Stimulated activated CD8-positive, alpha-beta memory T cell treated with anti-CD3 and anti-CD28 coated beads, Interleukin-7, amount 100 ng/mL, for 48 hours (primary cell): Measurements from ENCODE around the gene NPFFR1.
"Not testable (repeated sequence)": the region's sequence is repeated elsewhere in the genome, so short reads cannot be mapped to it uniquely, and the experiment has no call there.

Source experiments
- DNase-seq, 2 donors: peaks; one replicate each; pipeline ENCODE4 v3.0.0-alpha.2; 2020; ENCODE audit warnings: low read depth in 1 of 2; ENCODE audit errors: extremely low read depth in 1 of 2

The NPFFR1 gene

DNA sequence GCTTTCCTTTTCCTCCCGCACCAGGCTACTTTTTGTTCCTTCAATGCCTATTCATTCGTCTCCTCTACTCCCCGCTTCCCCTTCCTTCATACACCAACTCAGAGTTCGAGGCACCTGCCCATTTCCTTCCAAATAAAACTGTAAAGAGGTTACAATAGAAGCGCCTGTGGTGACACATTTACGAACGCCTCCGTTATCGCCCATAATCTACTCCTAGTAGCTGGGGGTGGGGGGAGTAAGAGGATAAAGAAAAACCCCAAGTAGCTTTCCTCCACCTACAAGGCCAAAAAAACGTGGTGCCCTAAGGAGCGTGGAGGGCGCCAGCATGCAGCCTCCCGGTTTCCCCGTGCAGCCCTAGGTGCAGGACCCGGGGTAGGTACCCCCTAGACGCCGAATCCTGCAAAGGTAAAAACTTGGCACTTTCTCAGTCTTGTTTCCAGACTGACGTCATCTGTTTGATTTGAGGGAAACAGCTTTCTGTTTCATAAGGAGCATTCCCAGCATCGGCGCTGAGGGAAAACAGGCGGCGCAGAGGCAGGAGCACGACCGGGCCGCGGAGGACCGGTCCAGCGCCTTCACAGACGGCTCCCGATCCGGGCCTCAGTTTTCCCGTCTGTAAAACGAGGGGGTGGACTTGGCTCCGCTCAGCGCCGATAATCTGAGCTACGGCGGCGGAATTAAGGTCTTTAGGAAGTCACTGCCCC, 51.5 kb downstream of the NPFFR1 start:
- DNase-seq = peak in 1 of 2 donors; percentile 42

DNA sequence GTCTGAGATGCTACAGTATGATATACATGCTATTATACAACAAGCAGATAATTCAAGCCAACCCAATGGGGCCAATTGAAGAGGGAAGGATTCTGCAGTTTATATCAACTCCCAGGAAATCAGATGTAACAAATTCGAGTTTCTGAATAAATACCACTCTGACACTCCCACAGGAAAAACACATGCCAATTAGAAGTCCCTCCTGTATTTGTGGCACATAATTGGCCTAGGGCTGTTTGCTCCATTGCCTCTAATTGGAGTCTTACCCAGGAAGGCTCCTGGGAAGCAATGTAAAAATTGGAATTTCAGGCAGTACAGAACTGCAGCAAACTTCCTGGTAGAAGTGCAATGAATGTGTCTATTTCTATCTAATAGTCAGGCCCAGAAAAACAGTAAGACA, 55.3 kb downstream of the NPFFR1 start:
- no peak for DNase-seq

DNA sequence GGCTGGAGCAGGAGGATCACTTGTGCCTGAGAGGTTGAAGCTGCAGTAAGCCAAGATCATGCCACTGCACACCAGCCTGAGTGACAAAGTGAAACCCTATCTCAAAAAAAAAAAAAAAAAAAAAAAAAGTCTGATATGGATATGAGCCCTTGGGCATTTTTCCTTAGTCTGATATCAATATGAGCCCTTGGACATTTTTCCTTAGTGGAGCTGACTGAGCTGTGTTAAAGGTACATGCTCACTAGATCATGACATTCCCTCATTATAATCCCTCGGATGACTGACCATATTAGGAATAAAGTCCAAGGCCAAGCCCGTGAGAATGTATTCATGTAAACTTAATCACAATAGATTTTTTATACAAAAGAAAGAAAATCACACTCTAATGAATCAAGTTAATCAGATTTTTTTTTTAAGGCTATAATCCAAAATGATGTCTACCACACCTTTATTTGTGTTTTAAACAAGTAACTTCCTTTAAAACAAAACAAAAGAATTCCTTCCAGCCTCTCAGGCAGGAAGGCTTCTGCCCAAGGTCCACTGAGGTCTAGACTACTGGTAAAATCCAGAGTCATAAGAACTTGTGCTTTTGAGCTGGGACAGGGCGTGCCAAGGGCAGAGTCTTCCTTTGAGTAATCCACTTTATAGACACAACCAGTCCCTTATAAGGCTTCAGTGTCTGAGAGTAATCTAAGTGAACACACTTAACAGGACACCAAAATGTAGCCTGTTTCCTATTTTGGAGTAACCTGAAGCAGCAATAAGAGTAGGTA, 56.1 kb downstream of the NPFFR1 start:
- DNase-seq = no peak

DNA sequence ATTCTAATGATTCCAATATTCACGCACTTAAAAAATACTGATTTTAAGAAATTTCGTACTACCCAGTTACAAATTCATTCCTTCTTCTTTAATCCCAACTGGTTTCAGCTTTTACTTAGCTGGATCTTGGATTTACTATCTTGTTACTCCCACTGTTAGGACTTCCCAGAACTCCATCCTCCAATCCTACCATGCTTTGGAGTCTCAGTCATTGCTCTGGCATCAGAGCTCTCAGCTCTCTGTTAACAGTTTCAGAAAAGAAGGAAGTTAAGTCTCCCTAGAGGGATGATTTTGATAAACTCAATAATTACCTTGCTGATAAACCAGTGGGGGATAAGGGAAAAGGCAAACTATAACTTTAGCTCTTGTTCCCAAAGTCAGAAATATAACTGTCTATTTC, 60.1 kb downstream of the NPFFR1 start:
- DNase-seq = no peak

DNA sequence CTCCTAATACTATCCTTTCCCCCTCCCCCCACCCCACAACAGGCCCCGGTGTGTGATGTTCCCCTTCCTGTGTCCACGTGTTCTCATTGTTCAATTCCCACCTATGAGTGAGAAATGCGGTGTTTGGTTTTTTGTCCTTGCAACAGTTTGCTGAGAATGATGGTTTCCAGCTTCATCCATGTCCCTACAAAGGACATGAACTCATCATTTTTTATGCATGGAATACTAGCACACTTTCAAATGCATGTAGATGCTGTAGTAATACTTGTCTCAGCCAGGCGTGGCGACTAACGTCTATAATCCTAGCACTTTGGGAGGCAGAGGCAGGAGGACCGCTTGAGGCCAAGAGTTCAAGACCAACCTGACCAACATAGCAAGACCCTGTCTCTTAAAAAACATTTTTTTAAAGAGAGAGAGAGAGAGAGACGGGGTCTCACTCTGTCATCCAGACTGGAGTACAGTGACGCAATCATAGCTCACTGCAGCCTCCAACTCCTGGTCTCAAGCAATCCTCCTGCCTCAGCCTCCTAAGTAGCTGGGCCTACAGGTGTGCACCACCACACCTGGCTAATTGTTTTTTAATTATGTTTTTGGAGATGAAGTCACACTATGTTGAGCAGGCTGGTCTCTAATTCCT, 60.9 kb downstream of the NPFFR1 start:
- DNase-seq = not testable (repeated sequence)

DNA sequence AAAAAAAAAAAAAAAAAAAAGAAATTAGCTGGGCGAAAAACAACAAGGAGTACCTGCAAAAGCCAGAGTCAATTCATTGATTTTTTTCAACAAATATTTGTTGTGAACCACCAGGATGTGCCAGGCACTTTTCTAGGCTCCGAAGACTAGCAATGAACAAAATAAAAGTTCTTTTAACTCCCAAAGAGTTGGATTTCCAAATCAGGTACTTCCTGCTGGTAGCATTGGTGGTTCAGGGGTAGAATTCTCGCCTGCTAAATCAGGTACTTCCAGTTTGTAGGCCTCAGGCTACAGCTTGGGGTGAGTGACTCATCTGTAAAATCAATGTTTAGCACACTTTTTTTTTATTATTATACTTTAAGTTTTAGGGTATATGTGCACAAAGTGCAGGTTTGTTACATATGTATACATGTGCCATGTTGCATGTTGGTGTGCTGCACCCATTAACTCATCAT, 61.4 kb downstream of the NPFFR1 start:
- no peak for DNase-seq

DNA sequence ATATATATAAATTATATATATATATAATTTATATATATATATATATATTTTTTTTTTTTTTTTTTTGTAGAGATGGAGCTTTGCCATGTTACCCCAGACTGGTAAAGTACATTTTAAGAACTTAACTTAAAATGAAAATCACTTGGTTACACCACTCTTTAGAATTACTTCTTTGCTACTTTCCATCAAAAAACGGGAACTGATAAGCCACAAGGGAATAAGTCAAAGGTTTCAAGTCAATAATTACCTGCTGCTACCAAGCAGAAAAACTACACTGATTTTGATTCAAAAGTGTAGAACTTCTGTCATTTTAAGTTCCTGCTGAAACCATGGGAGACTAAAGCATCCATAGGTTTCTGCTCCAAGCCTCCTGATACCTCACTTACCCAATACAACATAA, 62.8 kb downstream of the NPFFR1 start:
- no peak for DNase-seq

DNA sequence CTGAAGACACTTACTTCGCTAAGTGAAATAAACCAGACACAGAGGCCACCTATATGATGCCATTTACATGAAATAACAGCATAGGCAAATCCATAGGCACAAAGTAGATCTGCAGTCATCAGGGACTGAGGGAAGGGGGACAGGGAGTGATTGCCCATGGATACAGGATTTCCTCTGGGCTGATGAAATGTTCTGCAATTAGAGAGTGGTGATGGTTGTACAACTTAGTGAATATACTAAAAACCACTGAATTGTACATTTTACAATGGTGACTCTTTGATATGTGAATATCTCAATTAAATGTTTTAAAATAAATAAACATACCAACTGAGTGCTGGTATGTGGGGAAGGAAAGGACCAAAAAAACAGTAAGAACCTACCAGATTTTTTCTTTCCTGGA, 70.9 kb downstream of the NPFFR1 start:
- DNase-seq = no peak

DNA sequence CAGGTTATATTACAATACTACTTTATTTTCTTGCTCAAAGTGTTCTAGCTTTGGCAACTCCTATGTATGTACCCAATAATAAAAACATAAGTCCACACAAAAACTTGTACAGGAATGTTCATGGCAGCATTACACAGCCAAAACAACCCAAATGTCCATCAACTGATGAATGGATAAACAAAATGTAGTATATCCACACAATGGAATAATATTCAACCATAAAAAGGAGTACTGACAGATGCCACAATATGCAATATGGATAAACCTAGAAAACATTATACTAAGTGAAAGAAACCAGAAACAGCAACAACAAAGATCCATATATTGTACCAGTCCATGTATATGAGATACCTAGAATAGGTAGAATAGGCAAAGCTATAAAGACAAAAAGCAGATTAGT, 71.5 kb downstream of the NPFFR1 start:
- DNase-seq = no peak

DNA sequence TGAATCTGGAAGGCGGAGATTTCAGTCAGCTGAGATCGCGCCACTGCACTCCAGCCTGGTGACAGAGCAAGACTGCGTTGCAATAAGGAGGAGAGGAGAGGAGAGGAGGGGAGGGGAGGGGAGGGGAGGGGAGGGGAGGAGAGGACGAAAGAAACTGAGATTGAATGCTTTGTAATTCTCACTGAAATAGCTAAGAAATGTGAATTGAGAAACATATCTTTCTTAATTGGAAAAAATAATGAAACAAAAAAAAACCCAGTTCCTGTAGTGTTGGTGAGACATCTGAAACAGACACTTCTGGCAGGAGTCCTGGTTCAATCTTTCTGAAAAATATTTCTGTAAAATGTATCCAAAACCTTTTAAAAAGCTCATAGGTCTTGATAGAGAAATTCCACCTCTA, 77.0 kb downstream of the NPFFR1 start:
- DNase-seq = no peak

DNA sequence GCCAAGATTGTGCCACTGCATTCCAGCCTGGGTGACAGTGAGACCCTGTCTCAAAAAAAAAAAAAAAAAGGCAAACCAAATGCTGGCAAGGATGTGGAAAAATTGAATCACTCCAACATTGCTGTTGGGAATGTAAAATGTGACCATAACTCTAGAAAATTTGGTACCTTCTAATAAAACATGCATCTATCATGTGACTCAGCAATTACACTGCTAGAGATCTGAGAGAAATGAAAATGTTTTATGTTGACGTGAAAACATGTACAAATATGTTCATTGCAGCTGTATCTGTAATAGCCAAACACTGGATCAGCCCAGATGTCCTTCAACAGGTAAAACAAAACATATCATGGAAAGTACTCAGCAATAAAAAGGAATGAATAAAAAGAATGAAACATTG, 82.7 kb downstream of the NPFFR1 start:
- DNase-seq = no peak

DNA sequence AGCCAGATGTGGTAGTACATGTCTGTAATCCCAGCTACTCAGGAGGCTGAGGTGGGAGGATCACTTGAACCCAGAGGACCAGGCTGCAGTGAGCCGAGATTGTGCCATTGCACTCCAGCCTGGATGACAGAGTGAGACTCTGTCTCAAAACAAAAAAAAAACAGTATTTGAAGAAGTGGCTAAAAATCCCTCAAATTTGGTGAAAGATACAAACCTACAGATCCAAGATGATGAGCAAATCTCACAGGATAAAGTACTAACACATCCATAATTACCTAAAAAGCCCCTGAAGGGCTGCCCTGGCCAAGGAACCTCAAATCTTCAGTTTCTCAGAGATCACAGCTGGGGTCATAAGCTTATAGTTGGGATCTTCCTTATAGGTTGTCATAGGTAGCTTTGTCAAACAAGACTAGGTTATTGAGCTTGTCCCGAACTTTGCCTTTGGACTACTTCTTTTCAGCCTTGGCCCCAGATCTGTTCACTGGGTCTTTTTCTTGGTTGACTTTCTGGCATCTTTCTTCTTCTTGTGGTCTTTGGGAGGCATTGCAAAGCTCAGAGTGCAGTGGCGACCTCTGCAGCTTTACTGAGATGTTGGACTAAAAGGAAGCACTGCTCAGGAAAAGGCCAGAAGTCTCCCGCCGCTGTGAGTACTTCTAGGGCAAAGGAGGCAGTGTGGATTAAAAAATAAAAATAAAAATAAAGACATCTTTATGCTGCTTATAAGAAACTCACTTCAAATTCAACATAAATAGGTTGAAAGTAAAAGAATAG, 84.9 kb downstream of the NPFFR1 start:
- DNase-seq = no peak
